ENCODE data around the gene USP5.

DNA sequence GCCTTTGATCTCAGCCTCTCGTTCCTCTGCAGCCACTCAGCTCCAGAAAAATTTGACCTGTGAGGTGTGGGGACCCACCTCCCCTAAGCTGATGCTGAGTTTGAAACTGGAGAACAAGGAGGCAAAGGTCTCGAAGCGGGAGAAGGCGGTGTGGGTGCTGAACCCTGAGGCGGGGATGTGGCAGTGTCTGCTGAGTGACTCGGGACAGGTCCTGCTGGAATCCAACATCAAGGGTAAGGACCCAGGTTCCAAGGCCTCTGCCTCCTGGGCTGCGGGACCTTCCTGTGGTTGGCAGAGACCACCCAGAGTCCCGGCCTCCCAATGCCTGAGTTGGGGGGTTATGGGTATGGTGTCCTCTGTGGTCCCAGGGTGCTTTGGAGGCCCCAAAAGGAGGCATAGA is 34.9 kb upstream of the USP5 start:
- no peak for TF ChIP-seq TAF1 (IDR thresholded peaks at IDR 0.05; ENCODE audit: low read depth, low read length)
- TF ChIP-seq, protein P1, sequence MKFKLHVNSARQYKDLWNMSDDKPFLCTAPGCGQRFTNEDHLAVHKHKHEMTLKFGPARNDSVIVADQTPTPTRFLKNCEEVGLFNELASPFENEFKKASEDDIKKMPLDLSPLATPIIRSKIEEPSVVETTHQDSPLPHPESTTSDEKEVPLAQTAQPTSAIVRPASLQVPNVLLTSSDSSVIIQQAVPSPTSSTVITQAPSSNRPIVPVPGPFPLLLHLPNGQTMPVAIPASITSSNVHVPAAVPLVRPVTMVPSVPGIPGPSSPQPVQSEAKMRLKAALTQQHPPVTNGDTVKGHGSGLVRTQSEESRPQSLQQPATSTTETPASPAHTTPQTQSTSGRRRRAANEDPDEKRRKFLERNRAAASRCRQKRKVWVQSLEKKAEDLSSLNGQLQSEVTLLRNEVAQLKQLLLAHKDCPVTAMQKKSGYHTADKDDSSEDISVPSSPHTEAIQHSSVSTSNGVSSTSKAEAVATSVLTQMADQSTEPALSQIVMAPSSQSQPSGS (IDR thresholded peaks at IDR 0.05; ENCODE audit: low read length) = no peak
- no peak for TF ChIP-seq POLR2AphosphoS5 (IDR thresholded peaks at IDR 0.05; ENCODE audit: low read depth, low read length)
- no peak for TF ChIP-seq RNF2 (IDR thresholded peaks at IDR 0.05; ENCODE audit: borderline replicate concordance, low read depth, low read length, missing control alignments, poor library complexity, severe bottlenecking)
- no peak for TF ChIP-seq POLR2A (IDR thresholded peaks at IDR 0.05; ENCODE audit: control extremely low read depth in 1 of 2, low read depth in 2 of 2, low read length in 2 of 2)

All from H1 (cell line).